ENCODE measurements around the gene PRR11.
A peak's percentile ranks its signal among the peaks of the same experiment; 100 is the strongest.
"Not testable (repeated sequence)": the region's sequence is repeated elsewhere in the genome, so short reads cannot be mapped to it uniquely, and the experiment has no call there.

Gene PRR11

GRCh38 chr17:59155439-59156177 lies at the start of gene PRR11:
Gene PRR11 (plus strand): TSS chr17:59155746. CDS start chr17:59169753, 14,007 bp downstream.
- peak; percentile 84 for DNase-seq (ENCODE audit: low read depth)

GRCh38 chr17:59105852-59106462 lies 49.6 kb upstream of the PRR11 start:
- peak; percentile 64 for DNase-seq (ENCODE audit: low read depth)

- peak; percentile 99 for DNase-seq (ENCODE audit: low read depth)
Measured at GRCh38 chr17:59106463-59107305, 48.9 kb upstream of the PRR11 start, which contains the start of gene TRIM37. Gene TRIM37 (minus strand): TSS chr17:59106880. CDS start chr17:59106461, 419 bp downstream.

GRCh38 chr17:59107306-59107670 lies 48.3 kb upstream of the PRR11 start:
- DNase-seq (ENCODE audit: low read depth) = no peak

GRCh38 chr17:59108400-59109102 lies 47.0 kb upstream of the PRR11 start:
- DNase-seq (ENCODE audit: low read depth) = no peak

GRCh38 chr17:59110973-59111372 lies 44.6 kb upstream of the PRR11 start:
- DNase-seq (ENCODE audit: low read depth) = no peak

- no peak for DNase-seq (ENCODE audit: low read depth)
Measured at GRCh38 chr17:59111539-59111938, 44.0 kb upstream of the PRR11 start.

GRCh38 chr17:59115474-59115873 lies 40.1 kb upstream of the PRR11 start:
- no peak for DNase-seq (ENCODE audit: low read depth)

- DNase-seq (ENCODE audit: low read depth) = no peak
Measured at GRCh38 chr17:59121901-59122480, 33.6 kb upstream of the PRR11 start.

GRCh38 chr17:59124665-59125064 lies 30.9 kb upstream of the PRR11 start:
- DNase-seq (ENCODE audit: low read depth) = no peak

GRCh38 chr17:59126809-59127417 lies 28.6 kb upstream of the PRR11 start:
- DNase-seq (ENCODE audit: low read depth) = no peak

- DNase-seq (ENCODE audit: low read depth) = no peak
Measured at GRCh38 chr17:59129814-59130213, 25.7 kb upstream of the PRR11 start.

- no peak for DNase-seq (ENCODE audit: low read depth)
Measured at GRCh38 chr17:59131131-59131530, 24.4 kb upstream of the PRR11 start.

GRCh38 chr17:59138339-59138738 lies 17.2 kb upstream of the PRR11 start:
- not testable (repeated sequence) for DNase-seq (ENCODE audit: low read depth)

GRCh38 chr17:59139939-59140338 lies 15.6 kb upstream of the PRR11 start:
- no peak for DNase-seq (ENCODE audit: low read depth)

- no peak for DNase-seq (ENCODE audit: low read depth)
Measured at GRCh38 chr17:59141860-59142259, 13.7 kb upstream of the PRR11 start.

- DNase-seq (ENCODE audit: low read depth) = no peak
Measured at GRCh38 chr17:59145571-59146096, 9.9 kb upstream of the PRR11 start.

GRCh38 chr17:59149051-59149450 lies 6.5 kb upstream of the PRR11 start:
- DNase-seq (ENCODE audit: low read depth) = no peak

GRCh38 chr17:59149841-59150511 lies 5.6 kb upstream of the PRR11 start:
- no peak for DNase-seq (ENCODE audit: low read depth)

- no peak for DNase-seq (ENCODE audit: low read depth)
Measured at GRCh38 chr17:59151006-59151405, 4.5 kb upstream of the PRR11 start.

All from activated T-helper 1 cell treated with Interleukin-2 at 50 U/mL for 16 hours (primary cell).